ENCODE measurements around the gene TMEM236.

Gene TMEM236

GRCh38 chr10:17743437-17743836, 8.6 kb upstream of the TMEM236 start:
- no peak for DNase-seq

DNA sequence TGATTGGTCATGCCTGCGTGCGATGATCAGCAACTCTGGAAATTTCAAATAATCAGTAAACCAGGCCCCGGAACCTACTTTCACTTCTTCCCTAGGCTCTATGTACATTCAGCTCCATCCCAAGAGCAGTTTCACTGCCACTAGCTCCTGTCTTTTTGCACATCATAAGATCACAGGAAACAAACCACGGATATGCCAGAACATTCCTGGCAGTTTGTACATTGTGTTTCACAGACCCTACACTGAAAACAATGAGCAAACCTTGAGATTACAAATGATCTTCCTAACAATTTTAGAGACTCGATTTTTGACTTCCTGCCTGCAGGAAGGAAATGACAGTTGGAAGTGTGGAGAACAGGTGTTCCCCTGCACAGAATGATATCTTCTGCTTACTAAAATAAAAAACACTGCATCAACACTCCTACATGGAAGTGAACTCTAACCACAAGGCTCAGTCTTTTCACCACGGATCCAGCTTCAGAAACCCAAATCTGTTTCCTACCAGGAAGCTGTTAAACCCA, 7.6 kb upstream of the TMEM236 start:
- DNase-seq = no peak

DNA sequence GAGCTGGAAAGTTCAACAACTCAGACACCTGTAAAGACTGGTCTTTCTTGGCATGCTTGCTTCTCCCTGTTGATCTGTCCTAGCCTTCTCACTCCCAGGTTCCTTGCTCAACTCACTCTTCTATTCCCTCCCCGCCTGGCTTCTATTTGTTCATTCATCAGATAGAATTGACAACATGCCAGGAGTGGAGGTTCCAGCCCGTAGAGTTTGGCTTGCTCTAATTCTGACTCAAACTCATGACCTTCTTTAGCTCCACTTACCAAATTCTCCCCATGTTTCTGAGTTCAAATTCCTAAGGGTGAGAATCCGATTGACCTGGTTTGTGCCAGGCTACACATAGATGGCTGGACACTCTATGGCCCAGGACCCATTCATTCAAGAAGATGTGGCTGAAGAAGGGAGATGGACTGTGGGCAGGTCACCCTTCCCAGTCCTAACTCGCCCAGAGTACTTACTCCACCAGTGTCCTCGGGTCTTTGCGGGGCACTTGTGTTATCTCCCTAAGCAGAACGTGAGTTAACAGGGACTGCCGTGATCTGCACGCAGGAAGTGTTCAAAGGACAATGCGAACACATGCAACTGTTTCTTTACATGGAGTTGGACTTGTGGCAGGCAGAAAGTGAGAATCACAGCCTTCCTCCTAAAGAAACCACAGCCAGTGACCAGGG, 4.0 kb upstream of the TMEM236 start:
- no peak for DNase-seq

GRCh38 chr10:17749890-17750289, 2.1 kb upstream of the TMEM236 start:
- DNase-seq = no peak

DNA sequence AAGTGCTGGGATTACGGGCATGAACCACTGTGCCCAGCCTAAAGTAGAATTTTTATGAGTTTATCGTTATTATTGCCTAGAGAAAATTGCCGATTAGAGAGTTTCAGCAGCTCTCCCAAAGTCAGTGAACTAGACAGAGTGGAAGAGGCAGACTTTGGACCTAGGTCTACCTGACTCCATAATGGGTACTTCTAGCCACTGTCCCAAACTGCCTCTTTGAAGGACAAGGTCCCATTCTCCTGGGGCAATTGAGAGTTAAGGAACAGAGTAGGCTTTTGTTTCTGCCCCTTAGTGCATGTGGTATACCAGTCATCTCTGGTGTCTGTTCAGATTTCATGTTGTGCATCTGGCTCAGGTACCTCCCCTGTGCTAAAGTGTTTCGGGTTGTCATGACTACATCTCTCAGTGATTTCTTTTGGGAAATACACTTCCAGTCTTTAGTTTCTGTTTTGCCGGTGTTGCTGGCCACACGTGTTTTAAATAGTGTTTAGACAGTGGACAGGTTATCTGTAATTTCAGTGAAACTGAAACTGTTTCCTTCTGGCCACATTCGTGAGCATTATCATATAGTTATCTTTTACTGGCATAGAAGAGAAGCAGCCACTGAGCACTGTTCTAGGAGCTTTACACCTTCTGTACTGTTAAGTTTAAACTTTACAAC, 4.7 kb downstream of the TMEM236 start:
- DNase-seq = no peak

GRCh38 chr10:17758200-17758599, 6.2 kb downstream of the TMEM236 start:
- DNase-seq = no peak

DNA sequence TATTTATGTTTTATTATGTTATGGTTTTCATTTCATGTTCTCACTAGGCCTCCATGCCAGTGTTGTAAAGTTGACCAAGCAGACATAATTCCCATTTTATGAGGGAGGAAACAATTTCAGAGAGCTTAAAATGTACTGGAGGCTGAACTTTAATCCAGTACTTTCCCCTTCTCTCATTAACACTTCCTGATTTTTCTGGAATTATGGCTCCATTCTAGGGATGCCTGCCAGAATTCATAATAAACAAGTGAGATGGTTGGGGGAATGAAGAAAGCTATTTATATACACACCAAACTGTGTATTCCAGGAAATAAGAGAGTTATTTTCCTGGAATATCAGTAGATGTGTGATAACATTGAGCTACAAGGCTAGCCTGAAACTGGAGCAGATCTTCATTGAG, 6.9 kb downstream of the TMEM236 start:
- no peak for DNase-seq

DNA sequence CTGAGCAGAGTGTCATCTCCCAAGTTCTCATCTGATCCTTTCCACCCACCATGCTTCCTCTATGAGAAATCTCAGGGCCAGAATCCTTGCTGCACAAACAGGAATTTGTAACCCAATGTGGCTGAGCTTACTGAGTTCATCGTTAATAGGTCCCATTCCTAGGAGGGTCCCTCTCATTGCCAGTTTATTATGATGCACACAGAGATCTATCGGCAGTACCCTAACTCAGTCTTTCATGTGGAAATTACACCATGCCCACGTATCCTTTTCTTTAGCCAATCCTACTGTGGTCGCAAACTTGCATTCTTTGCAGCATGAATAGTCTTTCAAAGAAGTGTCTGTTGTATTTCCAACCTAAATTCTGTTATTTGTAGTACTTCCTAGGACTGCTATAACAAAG, 12.1 kb downstream of the TMEM236 start:
- no peak for DNase-seq

- no peak for DNase-seq
These were observed 13.6 kb downstream of the TMEM236 start for GRCh38 chr10:17765602-17766001.

- DNase-seq = no peak
These were observed 14.7 kb downstream of the TMEM236 start for GRCh38 chr10:17766731-17767130.

GRCh38 chr10:17768496-17768895, 16.5 kb downstream of the TMEM236 start:
- no peak for DNase-seq

GRCh38 chr10:17768957-17769356, 17.0 kb downstream of the TMEM236 start:
- no peak for DNase-seq

DNA sequence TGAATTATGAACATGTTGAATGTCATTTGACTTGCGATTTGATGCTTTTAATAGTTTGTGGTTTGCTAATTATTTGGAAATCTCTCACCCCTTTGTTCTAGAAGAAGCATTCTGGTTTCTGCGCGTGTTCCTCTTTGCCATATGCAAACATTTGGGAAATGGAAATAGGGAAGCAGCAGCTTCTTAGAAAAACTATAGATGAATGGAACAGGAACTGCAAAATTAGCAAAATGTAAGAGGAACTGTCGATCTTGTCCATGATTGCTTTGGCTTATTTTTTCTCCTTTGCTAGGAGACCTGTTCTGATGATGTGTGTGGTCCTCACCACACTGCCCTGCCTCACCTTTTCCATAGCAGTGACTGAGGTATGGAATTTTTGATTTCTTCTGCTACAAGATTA, 19.0 kb downstream of the TMEM236 start:
- DNase-seq = no peak

DNA sequence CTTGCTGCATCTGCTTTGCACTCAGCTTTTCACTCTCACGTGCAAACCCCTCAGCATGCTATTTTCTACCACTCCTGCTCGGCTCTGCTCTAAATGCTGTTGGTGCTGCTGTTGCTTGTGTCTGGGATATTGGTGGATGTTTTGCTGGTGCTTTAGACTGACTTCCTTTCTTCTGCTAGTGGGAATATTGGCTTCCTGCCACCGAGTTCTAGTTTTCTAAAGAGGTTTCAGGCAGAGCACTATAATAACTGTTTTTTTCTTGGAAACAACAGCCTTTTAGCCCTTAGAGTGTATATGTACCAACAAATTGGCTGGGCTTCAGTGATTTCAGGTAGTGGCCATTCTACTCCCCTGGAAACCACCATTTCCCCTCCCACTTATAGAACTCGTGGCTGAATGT, 27.8 kb downstream of the TMEM236 start:
- no peak for DNase-seq

- no peak for DNase-seq
These were observed 28.7 kb downstream of the TMEM236 start for GRCh38 chr10:17780727-17781126.

DNA sequence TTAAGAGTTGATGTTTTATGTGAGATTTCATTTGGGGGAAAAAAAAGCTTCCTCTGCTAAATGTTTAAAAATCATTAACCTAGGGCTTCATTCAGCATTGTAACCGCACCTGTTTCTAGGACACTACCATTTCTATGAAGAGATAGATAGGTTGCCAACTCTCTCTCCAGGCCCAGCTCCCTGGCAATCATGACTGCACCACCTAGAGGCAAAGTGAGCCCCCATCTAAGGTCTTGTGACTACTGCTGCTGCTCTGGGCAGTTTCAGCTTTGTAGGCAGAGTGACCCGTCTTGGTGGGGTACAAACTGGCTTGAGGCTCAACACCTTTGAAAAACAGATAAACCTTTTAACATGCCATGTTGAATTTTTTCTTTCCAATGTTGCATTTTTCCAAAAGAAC, 29.9 kb downstream of the TMEM236 start:
- DNase-seq = no peak

DNA sequence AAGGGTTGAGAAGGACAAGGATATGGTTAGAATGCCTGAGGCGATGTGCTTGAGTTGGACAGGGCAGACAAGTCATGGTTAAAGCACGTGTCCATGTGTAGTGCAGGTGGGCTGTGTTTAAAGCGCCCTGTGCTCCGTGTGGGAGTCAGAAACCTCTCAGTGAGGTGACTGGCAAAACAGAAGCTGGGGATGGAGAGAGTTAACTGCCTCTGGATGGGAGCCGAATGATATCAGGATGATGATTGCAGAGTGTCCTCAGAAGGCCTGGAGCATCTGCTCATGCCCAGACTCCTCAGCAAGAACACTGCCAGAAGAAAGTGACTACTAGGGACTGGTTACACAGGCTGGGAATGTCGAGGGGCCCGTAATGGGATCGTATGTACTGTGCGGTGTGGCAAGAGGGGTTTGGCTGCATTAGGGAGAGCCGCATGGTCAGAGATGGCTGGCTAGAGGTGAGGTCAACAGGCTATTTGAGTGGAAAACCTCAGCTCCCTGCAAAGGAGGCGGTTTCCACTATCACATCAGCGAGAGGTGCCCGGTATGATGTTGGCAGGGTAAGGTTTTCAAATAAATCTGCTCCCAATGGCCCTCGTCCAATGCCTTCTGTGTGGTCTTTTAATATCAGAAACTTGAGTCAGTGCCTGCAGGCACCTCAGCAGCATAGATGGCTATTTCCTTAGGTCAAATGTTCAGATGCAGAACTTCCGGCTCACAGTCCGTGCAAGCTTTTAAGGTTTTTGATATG, 31.1 kb downstream of the TMEM236 start:
- no peak for DNase-seq

- DNase-seq = no peak
These were observed 31.8 kb downstream of the TMEM236 start for GRCh38 chr10:17783751-17784150.

DNA sequence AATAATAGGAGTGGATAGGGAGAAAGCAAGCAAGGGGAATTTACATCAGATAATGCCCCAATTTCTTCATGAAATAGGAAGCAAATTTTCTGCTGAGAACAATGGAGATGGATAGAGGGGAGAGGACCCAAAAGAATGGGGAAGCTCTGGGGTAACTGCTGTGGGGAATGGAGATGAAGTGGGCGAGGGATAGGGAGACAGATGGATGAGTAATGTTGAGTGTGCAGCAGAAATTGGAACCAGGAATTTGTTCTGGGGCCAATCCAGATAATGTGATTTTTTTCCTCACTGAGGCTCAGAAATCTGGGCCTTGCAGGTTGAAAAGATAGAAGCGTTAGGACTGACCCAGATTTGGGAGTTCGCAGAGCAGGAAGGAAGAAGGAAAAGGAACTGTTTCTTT, 32.7 kb downstream of the TMEM236 start:
- no peak for DNase-seq

DNA sequence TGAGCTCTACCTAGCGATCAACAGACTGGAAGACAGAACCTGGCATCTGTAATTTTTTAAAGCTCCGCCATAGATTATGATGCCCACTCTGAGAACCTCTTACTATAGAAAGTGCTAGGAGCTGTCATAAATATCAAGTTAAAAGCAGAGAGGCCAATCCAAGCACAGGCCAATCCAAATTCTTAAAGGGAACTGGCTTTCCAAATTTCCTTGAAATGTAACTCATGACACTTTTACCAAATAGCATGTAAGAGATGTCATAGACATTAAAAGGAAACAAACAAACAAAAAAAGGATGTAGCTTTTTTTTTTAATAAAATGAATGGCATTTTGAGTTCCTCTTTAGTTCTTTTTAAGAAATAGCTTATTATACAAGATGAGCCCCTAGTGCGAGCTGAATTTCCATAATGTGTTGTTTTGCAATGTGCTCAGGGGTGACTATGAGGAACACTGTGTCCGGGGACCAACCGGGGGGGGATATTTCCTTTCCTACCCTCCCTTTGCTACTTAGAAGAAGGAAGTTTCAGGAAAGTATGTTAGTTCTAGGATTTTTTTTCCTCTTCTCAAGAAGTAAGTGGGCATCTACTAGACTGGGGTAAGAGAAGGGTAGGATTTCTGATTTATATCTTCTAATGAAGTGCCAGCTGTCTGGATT, 33.4 kb downstream of the TMEM236 start:
- no peak for DNase-seq

DNA sequence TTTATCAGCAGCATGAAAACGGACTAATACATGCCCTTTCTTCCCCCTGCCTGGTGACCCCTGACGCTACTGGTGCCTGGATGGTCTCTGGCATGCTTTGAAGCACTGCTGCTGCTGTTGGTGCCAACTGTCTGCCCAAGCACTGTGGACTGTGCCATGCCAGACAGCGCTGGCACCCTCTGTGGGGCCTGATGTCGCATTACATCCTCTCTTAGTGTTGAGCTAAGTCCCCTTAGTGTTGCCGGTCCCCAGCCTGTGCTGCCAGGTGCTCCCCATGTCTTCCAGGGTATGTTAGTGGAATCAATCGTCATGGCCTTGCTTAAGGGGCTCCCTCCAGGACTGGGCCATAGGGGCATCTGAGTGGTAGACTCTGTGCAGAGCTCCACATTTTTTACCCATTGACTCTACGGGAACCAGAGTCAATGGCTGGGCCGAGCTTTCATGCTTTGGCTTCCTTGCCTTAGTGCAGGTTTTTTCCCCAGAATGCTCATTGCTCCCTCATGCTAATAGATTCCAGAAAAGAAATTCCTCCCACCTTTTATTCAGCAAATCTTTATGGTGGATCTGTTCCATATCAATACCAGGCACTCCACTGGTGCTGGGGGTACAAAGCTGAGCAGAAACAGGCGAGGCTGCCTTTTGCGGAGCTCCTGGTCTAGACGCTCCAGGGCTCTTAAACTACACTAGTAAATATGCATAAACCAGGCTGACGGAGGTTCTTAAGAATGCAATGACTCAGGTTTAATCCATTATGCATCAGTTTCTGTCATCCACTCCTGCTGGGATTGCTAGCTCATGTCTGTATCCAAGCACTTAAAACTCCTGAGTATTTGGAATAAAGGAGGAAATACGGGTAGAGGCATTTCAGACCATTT, 35.3 kb downstream of the TMEM236 start:
- DNase-seq = no peak

GRCh38 chr10:17788646-17789045, 36.6 kb downstream of the TMEM236 start:
- DNase-seq = no peak
